ENCODE results near the gene MIS18A. TPM values are rescaled to one million over a fixed set of nuclear protein-coding genes. Genes with fewer than 3 reads are reported as not detected.
"Not testable (repeated sequence)": the region's sequence is repeated elsewhere in the genome, so short reads cannot be mapped to it uniquely, and the experiment has no call there.

MIS18A gene
- total and polyA plus RNA-seq, 2 experiments from 2014 or later: 46.1 to 133 TPM

- TF ChIP-seq CTCF (conservative IDR thresholded peaks at IDR 0.05; ENCODE audit: low read depth in 2 of 2) (no peak), STAT1 (IDR thresholded peaks at IDR 0.05; ENCODE audit: unreplicated experiment) (no peak)
Measured at GRCh38 chr21:32276671-32277070, 2.2 kb downstream of the MIS18A start (continued).

DNA sequence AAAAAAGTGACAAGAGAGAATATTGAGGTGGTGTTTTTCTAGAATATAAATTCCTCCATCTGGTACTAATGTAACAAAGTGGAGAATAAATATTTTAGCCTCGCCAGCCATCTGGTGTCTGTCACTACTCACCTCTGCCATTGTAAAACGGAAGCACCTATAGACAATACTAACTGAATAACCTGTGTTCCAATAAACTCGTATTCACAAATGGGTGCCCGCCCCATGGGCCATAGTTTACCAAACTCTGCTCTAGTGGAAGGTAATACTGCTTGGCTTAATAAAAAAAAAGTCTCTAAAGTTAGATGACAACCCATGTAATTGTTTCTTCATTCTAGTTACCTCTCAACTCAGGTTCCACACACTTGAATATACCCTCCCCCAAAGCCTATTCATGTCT lies 8.1 kb downstream of the MIS18A start:
- no peak overlapping the region for H3K27ac ChIP-seq (ENCODE audit: low read depth)
- H2AFZ ChIP-seq: no peak overlapping the region
- H3K9me2 ChIP-seq (ENCODE audit: insufficient read depth): no peaks in the 10 kb centered on the region
- no peak overlapping the region for H3K4me3 Mint-ChIP-seq
- DNase-seq (ENCODE audit: low spot score) (no peak), ATAC-seq (no peak)
- no peak overlapping the region for H3K4me3 ChIP-seq
- peaks cover 21% of the 10 kb centered on the region for H4K20me1 ChIP-seq (replicated peaks; ENCODE audit: insufficient read depth)
- peaks cover 34% of the 10 kb centered on the region for H3K36me3 ChIP-seq (ENCODE audit: insufficient read depth)
- H3K36me3 Mint-ChIP-seq (ENCODE audit: low read depth): peaks cover 71% of the 10 kb centered on the region
- peaks cover 19% of the 10 kb centered on the region for H3K79me2 ChIP-seq (replicated peaks; ENCODE audit: insufficient read depth)
- H3K4me2 ChIP-seq: no peak overlapping the region
- H3K4me1 ChIP-seq (ENCODE audit: insufficient read depth): no peaks in the 10 kb centered on the region
- no peak overlapping the region for H3K27ac Mint-ChIP-seq
- H3K4me1 Mint-ChIP-seq: no peaks in the 10 kb centered on the region
- peaks cover under 1% of the 10 kb centered on the region for H3K27me3 Mint-ChIP-seq (ENCODE audit: insufficient read depth, low read depth, poor library complexity)
- H3F3A ChIP-seq (replicated peaks; ENCODE audit: low read depth): no peaks in the 10 kb centered on the region
- H3K27me3 ChIP-seq (ENCODE audit: insufficient read depth): no peaks in the 10 kb centered on the region
- TF ChIP-seq EZH2phosphoT487 (IDR thresholded peaks at IDR 0.05; ENCODE audit: unreplicated experiment) (no peak), STAT1 (IDR thresholded peaks at IDR 0.05; ENCODE audit: unreplicated experiment) (no peak), CTCF (conservative IDR thresholded peaks at IDR 0.05; ENCODE audit: low read depth in 2 of 2) (no peak)
- TF ChIP-seq, protein P1, sequence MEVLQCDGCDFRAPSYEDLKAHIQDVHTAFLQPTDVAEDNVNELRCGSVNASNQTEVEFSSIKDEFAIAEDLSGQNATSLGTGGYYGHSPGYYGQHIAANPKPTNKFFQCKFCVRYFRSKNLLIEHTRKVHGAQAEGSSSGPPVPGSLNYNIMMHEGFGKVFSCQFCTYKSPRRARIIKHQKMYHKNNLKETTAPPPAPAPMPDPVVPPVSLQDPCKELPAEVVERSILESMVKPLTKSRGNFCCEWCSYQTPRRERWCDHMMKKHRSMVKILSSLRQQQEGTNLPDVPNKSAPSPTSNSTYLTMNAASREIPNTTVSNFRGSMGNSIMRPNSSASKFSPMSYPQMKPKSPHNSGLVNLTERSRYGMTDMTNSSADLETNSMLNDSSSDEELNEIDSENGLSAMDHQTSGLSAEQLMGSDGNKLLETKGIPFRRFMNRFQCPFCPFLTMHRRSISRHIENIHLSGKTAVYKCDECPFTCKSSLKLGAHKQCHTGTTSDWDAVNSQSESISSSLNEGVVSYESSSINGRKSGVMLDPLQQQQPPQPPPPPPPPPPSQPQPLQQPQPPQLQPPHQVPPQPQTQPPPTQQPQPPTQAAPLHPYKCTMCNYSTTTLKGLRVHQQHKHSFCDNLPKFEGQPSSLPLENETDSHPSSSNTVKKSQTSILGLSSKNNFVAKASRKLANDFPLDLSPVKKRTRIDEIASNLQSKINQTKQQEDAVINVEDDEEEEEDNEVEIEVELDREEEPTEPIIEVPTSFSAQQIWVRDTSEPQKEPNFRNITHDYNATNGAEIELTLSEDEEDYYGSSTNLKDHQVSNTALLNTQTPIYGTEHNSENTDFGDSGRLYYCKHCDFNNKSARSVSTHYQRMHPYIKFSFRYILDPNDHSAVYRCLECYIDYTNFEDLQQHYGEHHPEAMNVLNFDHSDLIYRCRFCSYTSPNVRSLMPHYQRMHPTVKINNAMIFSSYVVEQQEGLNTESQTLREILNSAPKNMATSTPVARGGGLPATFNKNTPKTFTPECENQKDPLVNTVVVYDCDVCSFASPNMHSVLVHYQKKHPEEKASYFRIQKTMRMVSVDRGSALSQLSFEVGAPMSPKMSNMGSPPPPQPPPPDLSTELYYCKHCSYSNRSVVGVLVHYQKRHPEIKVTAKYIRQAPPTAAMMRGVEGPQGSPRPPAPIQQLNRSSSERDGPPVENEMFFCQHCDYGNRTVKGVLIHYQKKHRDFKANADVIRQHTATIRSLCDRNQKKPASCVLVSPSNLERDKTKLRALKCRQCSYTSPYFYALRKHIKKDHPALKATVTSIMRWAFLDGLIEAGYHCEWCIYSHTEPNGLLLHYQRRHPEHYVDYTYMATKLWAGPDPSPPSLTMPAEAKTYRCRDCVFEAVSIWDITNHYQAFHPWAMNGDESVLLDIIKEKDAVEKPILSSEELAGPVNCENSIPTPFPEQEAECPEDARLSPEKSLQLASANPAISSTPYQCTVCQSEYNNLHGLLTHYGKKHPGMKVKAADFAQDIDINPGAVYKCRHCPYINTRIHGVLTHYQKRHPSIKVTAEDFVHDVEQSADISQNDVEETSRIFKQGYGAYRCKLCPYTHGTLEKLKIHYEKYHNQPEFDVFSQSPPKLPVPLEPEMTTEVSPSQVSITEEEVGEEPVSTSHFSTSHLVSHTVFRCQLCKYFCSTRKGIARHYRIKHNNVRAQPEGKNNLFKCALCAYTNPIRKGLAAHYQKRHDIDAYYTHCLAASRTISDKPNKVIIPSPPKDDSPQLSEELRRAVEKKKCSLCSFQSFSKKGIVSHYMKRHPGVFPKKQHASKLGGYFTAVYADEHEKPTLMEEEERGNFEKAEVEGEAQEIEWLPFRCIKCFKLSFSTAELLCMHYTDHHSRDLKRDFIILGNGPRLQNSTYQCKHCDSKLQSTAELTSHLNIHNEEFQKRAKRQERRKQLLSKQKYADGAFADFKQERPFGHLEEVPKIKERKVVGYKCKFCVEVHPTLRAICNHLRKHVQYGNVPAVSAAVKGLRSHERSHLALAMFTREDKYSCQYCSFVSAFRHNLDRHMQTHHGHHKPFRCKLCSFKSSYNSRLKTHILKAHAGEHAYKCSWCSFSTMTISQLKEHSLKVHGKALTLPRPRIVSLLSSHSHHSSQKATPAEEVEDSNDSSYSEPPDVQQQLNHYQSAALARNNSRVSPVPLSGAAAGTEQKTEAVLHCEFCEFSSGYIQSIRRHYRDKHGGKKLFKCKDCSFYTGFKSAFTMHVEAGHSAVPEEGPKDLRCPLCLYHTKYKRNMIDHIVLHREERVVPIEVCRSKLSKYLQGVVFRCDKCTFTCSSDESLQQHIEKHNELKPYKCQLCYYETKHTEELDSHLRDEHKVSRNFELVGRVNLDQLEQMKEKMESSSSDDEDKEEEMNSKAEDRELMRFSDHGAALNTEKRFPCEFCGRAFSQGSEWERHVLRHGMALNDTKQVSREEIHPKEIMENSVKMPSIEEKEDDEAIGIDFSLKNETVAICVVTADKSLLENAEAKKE (CRISPR knock-in tag; IDR thresholded peaks at IDR 0.05): no peak
- H3K9me3 Mint-ChIP-seq: no peaks in the 10 kb centered on the region

- not testable (repeated sequence) for H4K20me1 ChIP-seq (replicated peaks; ENCODE audit: insufficient read depth); H3K27me3 ChIP-seq (ENCODE audit: insufficient read depth); H3K27ac Mint-ChIP-seq; DNase-seq (ENCODE audit: low spot score); H3K27ac ChIP-seq (ENCODE audit: low read depth); H3K9me2 ChIP-seq (ENCODE audit: insufficient read depth); H3K4me2 ChIP-seq; H3K4me3 Mint-ChIP-seq; H3K27me3 Mint-ChIP-seq (ENCODE audit: insufficient read depth, low read depth, poor library complexity); H3F3A ChIP-seq (replicated peaks; ENCODE audit: low read depth); H3K4me1 Mint-ChIP-seq; H3K9me3 Mint-ChIP-seq; H3K4me1 ChIP-seq (ENCODE audit: insufficient read depth); H3K4me3 ChIP-seq; H2AFZ ChIP-seq; H3K79me2 ChIP-seq (replicated peaks; ENCODE audit: insufficient read depth); ATAC-seq
- H3K36me3 ChIP-seq (ENCODE audit: insufficient read depth): peaks cover 15% of the 10 kb centered on the region
- H3K36me3 Mint-ChIP-seq (ENCODE audit: low read depth): peaks cover 43% of the 10 kb centered on the region
Measured at GRCh38 chr21:32265321-32265720, 13.5 kb downstream of the MIS18A start.
